Ascending aorta (tissue), 2 donors: ENCODE data around the gene STK33. TPM values are rescaled to one million over a fixed set of nuclear protein-coding genes. Genes with fewer than 3 reads are reported as not detected.

ENCODE experiments used
- DNase-seq, 2 donors: peaks; one replicate each; pipeline ENCODE4 v3.0.0-alpha.2; 2019; ENCODE audit warnings: low spot score in 2 of 2
- H3K27ac ChIP-seq, 2 donors: fragments of 200-600 bp; sonication (generic); one replicate each; pipeline ENCODE4 v1.5.1; 2016 to 2017; ENCODE audit warnings: mild to moderate bottlenecking in 1 of 2
- H3K27me3 ChIP-seq: fragments of 200-600 bp; sonication (generic); one replicate; pipeline ENCODE4 v1.5.1; 2017
- H3K36me3 ChIP-seq, 2 donors: fragments of 200-600 bp; sonication (generic); one replicate each; pipeline ENCODE4 v1.5.1; 2016
- H3K4me1 ChIP-seq, 2 donors: fragments of 200-600 bp; sonication (generic); one replicate each; pipeline ENCODE4 v1.5.1; 2016 to 2017; ENCODE audit warnings: mild to moderate bottlenecking in 1 of 2
- H3K4me3 ChIP-seq, 2 donors: fragments of 200-600 bp; sonication (generic); one replicate each; pipeline ENCODE4 v1.5.1; 2016 to 2017; ENCODE audit warnings: mild to moderate bottlenecking in 1 of 2
- H3K9me3 ChIP-seq, 2 donors: fragments of 200-600 bp; sonication (generic); one replicate each; pipeline ENCODE4 v1.5.1; 2016
- intact Hi-C: fragments of 100-400 bp; cut with DNase I; formaldehyde crosslinking; loops from one replicate; pipeline ENCODE4 v1.15.1; 2023
- total RNA-seq: library from RNA; depleted of rRNA; stranded (reverse); fragments of >200 nt; gene quantifications from one replicate; pipeline ENCODE4 v1.1.0, GENCODE V29; 2016
- TF ChIP-seq, protein P1 (sequence below), 3 experiments: fragments of 200-600 bp in 2 of 3; fragments of 450-650 bp in 1 of 3; sonication (generic) in 2 of 3; IDR thresholded peaks; one replicate each; pipeline ENCODE4 v1.5.1; 2016 to 2019; ENCODE audit warnings: antibody characterized with exemption in 3 of 3, mild to moderate bottlenecking in 1 of 3, moderate library complexity in 1 of 3

The STK33 gene
- total RNA-seq, 1 donor from 2014 or later: not detected

DNA sequence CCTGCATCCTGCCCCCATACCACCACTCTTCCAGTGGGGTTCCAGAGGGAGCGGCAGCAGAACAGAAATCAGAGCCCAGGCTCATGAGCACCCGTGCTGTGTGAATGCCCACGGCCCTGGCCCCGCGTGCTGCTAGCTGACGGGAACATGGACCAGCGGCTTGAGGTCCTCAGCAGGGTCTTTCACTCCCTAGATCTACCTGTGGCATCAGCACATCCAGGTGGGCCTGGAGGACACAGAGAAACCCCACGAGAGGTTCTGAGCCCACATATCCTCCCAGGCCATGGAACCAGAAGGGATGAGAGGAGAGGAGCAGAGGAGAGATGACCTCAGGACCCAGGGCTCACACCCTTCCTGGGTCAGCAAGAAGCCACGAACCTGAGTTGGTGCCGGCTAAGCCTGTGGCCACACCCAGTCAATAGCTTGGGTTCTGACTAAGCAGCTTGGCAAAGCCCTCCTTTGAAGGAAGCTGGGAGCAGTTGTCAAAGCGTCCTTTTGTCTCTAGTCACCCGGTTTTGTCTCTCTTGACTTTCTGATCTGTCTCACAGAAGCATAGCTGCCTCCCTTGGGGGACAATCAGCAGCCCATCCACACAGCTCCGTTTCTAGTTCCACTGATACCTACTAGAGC, 241.0 kb downstream of the STK33 start:
- Histone ChIP-seq H3K27me3 (no peaks in the 10 kb centered on the region), H3K4me1 (no peaks in the 10 kb centered on the region), H3K9me3 (no peaks in the 10 kb centered on the region), H3K36me3 (no peaks in the 10 kb centered on the region), H3K27ac (no peak overlapping the region), H3K4me3 (no peak overlapping the region)
- TF ChIP-seq, protein P1, sequence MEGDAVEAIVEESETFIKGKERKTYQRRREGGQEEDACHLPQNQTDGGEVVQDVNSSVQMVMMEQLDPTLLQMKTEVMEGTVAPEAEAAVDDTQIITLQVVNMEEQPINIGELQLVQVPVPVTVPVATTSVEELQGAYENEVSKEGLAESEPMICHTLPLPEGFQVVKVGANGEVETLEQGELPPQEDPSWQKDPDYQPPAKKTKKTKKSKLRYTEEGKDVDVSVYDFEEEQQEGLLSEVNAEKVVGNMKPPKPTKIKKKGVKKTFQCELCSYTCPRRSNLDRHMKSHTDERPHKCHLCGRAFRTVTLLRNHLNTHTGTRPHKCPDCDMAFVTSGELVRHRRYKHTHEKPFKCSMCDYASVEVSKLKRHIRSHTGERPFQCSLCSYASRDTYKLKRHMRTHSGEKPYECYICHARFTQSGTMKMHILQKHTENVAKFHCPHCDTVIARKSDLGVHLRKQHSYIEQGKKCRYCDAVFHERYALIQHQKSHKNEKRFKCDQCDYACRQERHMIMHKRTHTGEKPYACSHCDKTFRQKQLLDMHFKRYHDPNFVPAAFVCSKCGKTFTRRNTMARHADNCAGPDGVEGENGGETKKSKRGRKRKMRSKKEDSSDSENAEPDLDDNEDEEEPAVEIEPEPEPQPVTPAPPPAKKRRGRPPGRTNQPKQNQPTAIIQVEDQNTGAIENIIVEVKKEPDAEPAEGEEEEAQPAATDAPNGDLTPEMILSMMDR (IDR thresholded peaks at IDR 0.05): no peak
- DNase-seq: no peak
- intact Hi-C loops: no loop called here

DNA sequence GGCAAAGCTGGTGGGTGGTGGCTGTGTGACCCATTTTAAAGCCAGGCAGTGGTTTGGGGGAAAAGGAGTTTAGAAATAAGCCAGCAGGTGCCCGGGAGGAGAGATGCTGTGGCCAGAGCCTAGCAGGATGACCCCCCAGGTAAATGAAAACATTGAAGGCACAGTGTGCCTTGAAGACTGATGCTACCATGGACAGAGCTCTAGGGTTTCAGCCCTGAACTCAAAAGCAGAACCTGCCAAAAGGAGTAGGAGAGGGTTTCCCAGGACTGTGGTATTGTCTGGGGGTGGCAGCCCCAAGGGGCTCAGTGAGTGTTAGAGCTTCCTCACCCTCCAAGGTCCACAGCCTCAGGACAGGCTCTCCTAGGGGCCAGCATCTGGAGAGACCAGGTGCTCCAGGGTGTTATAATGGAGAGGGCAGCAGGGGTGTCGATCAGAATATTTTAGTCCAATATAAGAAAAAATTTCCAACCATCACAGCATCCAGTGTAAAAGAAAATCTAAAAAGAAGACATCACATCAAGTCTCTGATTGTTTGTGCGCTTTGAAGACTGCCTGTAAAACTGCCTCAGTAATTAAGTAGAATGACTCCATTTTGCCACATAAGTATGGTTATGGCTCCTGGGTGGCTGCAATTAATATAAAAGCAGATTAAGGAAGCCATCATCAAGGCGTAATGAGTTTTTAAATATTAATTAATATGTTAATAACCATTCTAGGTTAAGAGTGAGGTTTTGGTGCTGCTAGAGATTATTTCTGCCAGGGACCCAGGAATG, 241.7 kb downstream of the STK33 start:
- Histone ChIP-seq H3K36me3 (no peaks in the 10 kb centered on the region), H3K4me3 (no peak overlapping the region), H3K27ac (no peak overlapping the region), H3K9me3 (no peaks in the 10 kb centered on the region), H3K27me3 (no peaks in the 10 kb centered on the region), H3K4me1 (no peaks in the 10 kb centered on the region)
- TF ChIP-seq, protein P1 (IDR thresholded peaks at IDR 0.05): no peak
- intact Hi-C loops: no loop called here
- no peak for DNase-seq

DNA sequence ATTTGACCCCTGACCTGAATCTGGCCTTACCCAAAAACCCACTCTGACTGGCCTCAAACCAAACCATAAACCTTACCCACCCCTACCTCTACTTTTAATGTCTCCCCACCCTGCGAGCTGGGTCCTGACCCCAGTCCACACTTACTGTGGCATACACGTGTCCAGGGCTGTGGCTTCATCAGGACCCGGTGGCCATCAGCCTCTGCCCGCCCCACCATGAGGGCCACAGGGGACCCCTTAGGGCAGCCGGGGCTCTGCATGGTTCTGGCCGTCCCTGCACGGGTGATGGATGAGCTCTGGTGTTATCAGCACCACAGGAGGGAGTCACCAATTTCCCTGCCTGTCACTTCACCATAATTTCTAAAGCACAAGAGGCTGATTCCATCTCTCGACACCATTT, 242.8 kb downstream of the STK33 start:
- Histone ChIP-seq H3K27ac (no peak overlapping the region), H3K27me3 (no peaks in the 10 kb centered on the region), H3K4me1 (no peaks in the 10 kb centered on the region), H3K36me3 (no peaks in the 10 kb centered on the region), H3K9me3 (no peaks in the 10 kb centered on the region), H3K4me3 (no peak overlapping the region)
- no peak for DNase-seq
- intact Hi-C loops: no loop called here
- TF ChIP-seq, protein P1 (IDR thresholded peaks at IDR 0.05): no peak

DNA sequence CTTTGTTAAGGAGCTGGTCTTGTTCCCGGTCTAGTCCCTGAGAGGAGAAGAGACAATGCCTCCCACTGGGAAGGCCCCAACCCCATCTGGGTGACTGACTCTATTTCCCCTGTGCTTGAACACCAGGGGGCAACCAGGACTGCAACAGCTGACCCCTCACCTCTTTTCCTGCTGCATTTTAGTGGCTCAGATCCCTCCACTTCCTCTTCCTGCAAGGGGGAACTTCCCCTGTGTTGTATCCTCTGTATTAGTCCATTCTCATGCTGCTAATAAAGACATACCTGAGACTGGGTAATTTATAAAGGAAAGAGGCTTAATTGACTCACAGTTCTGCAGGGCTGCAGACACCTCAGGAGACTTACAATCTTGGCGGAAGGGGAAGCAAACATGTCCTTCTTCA, 246.1 kb downstream of the STK33 start:
- intact Hi-C loops: no loop called here
- Histone ChIP-seq H3K27me3 (no peaks in the 10 kb centered on the region), H3K4me1 (no peaks in the 10 kb centered on the region), H3K4me3 (no peak overlapping the region), H3K36me3 (no peaks in the 10 kb centered on the region), H3K9me3 (no peaks in the 10 kb centered on the region), H3K27ac (no peak overlapping the region)
- TF ChIP-seq, protein P1 (IDR thresholded peaks at IDR 0.05): no peak
- no peak for DNase-seq

DNA sequence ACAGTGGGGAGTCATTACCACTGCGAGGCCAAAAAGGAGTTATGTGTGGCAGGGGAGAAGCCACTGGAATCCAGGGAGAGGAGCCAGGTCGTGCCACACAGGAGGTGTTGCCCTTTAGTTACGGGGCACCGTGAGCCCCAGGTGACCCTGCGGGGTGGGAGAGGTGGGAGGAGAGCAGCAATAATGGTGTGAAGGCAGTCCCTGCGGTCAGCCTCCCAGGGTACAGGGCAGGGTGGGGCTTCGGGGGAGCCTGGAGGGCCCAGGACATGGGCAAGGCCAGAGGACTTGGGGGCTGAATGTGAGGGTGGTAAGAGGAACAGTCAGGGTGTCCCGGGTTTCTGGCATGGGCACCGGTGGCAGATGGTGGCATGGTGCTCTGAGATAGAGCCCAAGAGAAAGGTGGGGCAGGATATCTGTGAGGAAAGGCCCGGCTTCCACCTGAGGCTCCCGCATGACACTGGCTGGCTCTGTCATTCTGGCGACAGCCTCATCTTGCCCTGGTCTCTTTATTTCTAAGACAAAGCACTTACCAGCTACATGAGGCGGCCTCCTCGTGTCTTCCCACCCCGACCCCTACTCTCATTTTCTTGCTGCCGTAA, 247.8 kb downstream of the STK33 start:
- Histone ChIP-seq H3K27ac (no peak overlapping the region), H3K4me3 (no peak overlapping the region)

More for the DNA sequence above, 247.8 kb downstream of the STK33 start:
- H3K4me1 ChIP-seq: no peaks in the 10 kb centered on the region
- H3K27me3 ChIP-seq: no peaks in the 10 kb centered on the region
- no peak for DNase-seq
- intact Hi-C loops: no loop called here
- TF ChIP-seq, protein P1 (IDR thresholded peaks at IDR 0.05): no peak
- no peaks in the 10 kb centered on the region for H3K9me3 ChIP-seq
- no peaks in the 10 kb centered on the region for H3K36me3 ChIP-seq
